Endodermal cell (in vitro differentiated cells): ENCODE data around the gene GNAI2. TPM values are rescaled to one million over a fixed set of nuclear protein-coding genes. Genes with fewer than 3 reads are reported as not detected.

Experiments used
- DNase-seq: peaks from one replicate; pipeline ENCODE4 v3.0.0-alpha.2; 2017
- H3K27ac ChIP-seq: 2 replicates; pipeline ENCODE4 v1.5.1; 2013; ENCODE audit warnings: mild to moderate bottlenecking, low read depth, low read length, moderate library complexity
- H3K27me3 ChIP-seq: 2 replicates; pipeline ENCODE4 v1.6.1; 2013; ENCODE audit warnings: mild to moderate bottlenecking, low read length, moderate library complexity; ENCODE audit not compliant: insufficient read depth, control insufficient read depth, poor library complexity, severe bottlenecking
- H3K36me3 ChIP-seq: 2 replicates; pipeline ENCODE4 v1.7.0; 2013; ENCODE audit warnings: mild to moderate bottlenecking, low read length, moderate library complexity; ENCODE audit not compliant: control insufficient read depth, insufficient read depth
- H3K4me1 ChIP-seq: one replicate; pipeline ENCODE4 v1.7.0; 2013; ENCODE audit warnings: low read length; ENCODE audit not compliant: control insufficient read depth, insufficient read depth
- H3K4me3 ChIP-seq: 2 replicates; pipeline ENCODE4 v1.5.1; 2013; ENCODE audit warnings: mild to moderate bottlenecking, low read length, moderate library complexity
- H3K9ac ChIP-seq: 2 replicates; pipeline ENCODE4 v1.6.1; 2013; ENCODE audit warnings: mild to moderate bottlenecking, low read length, moderate library complexity; ENCODE audit not compliant: poor library complexity, severe bottlenecking; ENCODE audit errors: extremely low read depth
- H3K9me3 ChIP-seq: 2 replicates; pipeline ENCODE4 v1.6.1; 2013; ENCODE audit warnings: mild to moderate bottlenecking, low read length, moderate library complexity; ENCODE audit not compliant: control insufficient read depth
- H3K27ac Mint-ChIP-seq: 2 replicates; pipeline ENCODE4 v1.8.0; 2020; ENCODE audit warnings: mixed read lengths
- H3K27me3 Mint-ChIP-seq: 2 replicates; pipeline ENCODE4 v1.8.0; 2021; ENCODE audit warnings: mild to moderate bottlenecking, mixed read lengths; ENCODE audit not compliant: insufficient read depth
- H3K36me3 Mint-ChIP-seq: 2 replicates; pipeline ENCODE4 v1.8.0; 2020; ENCODE audit warnings: low read depth, mixed read lengths
- H3K4me1 Mint-ChIP-seq: 2 replicates; pipeline ENCODE4 v1.8.0; 2020; ENCODE audit warnings: mixed read lengths
- H3K4me3 Mint-ChIP-seq: 2 replicates; pipeline ENCODE4 v1.8.0; 2020; ENCODE audit warnings: mild to moderate bottlenecking, moderate library complexity, mixed read lengths
- H3K9me3 Mint-ChIP-seq: 2 replicates; pipeline ENCODE4 v1.8.0; 2020; ENCODE audit warnings: mild to moderate bottlenecking, mixed read lengths
- CTCF ChIP-seq: fragments of 200-600 bp; sonication (generic); conservative IDR thresholded peaks from 2 replicates; pipeline ENCODE4 v1.5.0; 2021; ENCODE audit warnings: antibody characterized with exemption, mild to moderate bottlenecking
- WGBS, 2 experiments: methylation state at CpG; one replicate each; pipeline versions ENCODE4 v1.1.5 to v1.1.7; 2013; ENCODE audit warnings: missing lambda C conversion rate in 2 of 2, mixed read lengths in 1 of 2; ENCODE audit not compliant: insufficient coverage in 1 of 2, insufficient read length in 1 of 2; 5-methylcytosine and 5-hydroxymethylcytosine counted together
- total RNA-seq, 2 donors: library from RNA; stranded (reverse); fragmentation: NEBNext Ultra II Directional in 1 of 2; extraction: Animal tissue kit (Norgen Biotek cat#: 25700) in 1 of 2; gene quantifications; 2 replicates in 1 of 2; 3 replicates in 1 of 2; pipeline ENCODE4 v1.2.1, GENCODE V29; 2021

Gene GNAI2
- total RNA-seq, 2 donors from 2014 or later: 243 to 278 TPM

DNA sequence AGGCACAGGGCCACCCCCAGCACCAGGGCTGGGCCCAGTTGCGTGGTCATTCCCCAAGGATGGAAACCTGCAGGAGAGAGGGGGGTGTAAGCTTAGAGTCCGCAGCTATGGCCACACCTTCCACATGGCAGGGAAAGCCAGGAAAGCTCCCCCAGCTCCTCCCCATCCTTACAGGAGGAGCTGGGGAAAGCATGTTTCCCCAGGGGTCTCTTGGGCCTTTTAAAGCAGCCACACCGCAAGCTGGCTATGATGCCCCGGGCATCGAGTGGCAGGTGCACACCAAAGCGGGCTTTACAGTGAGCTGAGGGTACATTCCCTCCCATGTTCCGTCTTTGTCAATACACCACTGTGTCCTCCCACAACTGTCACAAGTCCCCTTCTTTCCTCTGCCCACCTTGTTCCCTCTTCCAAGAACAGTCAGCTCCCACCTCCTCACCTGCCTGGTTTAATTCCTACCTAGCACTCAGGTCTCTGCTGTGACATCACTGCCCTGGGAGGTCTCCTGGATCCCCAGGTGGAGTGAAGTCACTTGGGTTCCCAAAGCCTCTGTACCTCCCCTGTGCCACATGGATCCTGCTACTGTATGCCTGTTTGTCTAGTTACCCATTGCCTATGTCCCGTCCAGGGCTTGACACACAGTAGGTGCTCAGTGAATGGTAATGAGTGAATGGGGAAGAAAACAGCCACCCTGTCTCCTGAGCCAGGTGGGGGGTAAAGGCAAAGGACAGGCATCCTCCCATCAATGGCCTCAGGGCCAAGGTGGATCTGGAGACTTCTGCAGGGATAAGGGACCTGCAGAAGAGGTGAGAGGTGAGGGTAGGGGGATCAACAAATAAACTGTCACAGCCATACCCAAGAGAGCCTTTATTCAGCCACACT, 59.8 kb downstream of the GNAI2 start:
- no peak overlapping the region for H3K9ac ChIP-seq
- 90 to 91% methylated on average over 4 to 8 of the region's 8 CpGs for WGBS, 2 experiments
- no peaks in the 10 kb centered on the region for H3K27me3 ChIP-seq
- no peaks in the 10 kb centered on the region for H3K9me3 ChIP-seq
- H3K4me3 Mint-ChIP-seq: no peak overlapping the region
- DNase-seq: peak; percentile 35
- no peak for TF ChIP-seq CTCF
- no peaks in the 10 kb centered on the region for H3K27me3 Mint-ChIP-seq
- no peaks in the 10 kb centered on the region for H3K36me3 ChIP-seq
- H3K27ac ChIP-seq: no peak overlapping the region
- peaks cover 3% of the 10 kb centered on the region for H3K4me1 ChIP-seq
- H3K9me3 Mint-ChIP-seq: no peaks in the 10 kb centered on the region
- H3K27ac Mint-ChIP-seq: no peak overlapping the region
- peaks cover 22% of the 10 kb centered on the region for H3K4me1 Mint-ChIP-seq
- H3K36me3 Mint-ChIP-seq: peaks cover 4% of the 10 kb centered on the region
- no peak overlapping the region for H3K4me3 ChIP-seq

- Mint-ChIP-seq H3K4me1 (peaks cover 17% of the 10 kb centered on the region), H3K36me3 (peaks cover 2% of the 10 kb centered on the region), H3K4me3 (no peak overlapping the region), H3K9me3 (no peaks in the 10 kb centered on the region), H3K27ac (no peak overlapping the region), H3K27me3 (no peaks in the 10 kb centered on the region)
- H3K9ac ChIP-seq: no peak overlapping the region
- no peak overlapping the region for H3K4me3 ChIP-seq
- peak; percentile 35 for DNase-seq
- H3K9me3 ChIP-seq: no peaks in the 10 kb centered on the region
- no peak overlapping the region for H3K27ac ChIP-seq
- no peaks in the 10 kb centered on the region for H3K36me3 ChIP-seq
- no peak for TF ChIP-seq CTCF
- no peaks in the 10 kb centered on the region for H3K27me3 ChIP-seq
- peaks cover 3% of the 10 kb centered on the region for H3K4me1 ChIP-seq
- 94 to 95% methylated on average over 14 to 18 of the region's 18 CpGs for WGBS, 2 experiments
Measured at GRCh38 chr3:50296721-50297383, 60.8 kb downstream of the GNAI2 start.

DNA sequence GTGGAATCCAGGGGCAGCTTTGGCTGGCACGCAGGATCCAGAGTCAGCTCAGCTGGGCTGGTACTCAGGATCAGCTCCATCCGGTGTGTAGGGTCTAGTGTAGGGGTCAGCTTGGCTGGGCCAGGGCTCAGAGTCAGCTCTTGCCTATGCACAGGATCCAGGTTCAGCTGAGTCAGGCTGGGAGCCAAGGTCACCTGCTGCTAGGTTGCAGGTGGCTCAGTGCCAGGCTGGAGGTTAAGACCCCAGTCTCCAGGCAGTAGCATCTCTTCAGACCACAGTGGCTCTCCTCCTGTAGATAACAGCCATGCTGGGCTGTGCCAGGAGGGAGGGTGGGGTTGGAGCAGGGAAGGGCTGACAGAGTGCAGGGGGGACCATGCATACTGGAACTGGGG, 61.4 kb downstream of the GNAI2 start:
- no peak overlapping the region for H3K27ac ChIP-seq
- no peak overlapping the region for H3K4me3 Mint-ChIP-seq
- H3K4me1 ChIP-seq: peaks cover 3% of the 10 kb centered on the region
- no peaks in the 10 kb centered on the region for H3K9me3 Mint-ChIP-seq
- H3K4me1 Mint-ChIP-seq: peaks cover 17% of the 10 kb centered on the region
- peaks cover 2% of the 10 kb centered on the region for H3K36me3 Mint-ChIP-seq
- no peaks in the 10 kb centered on the region for H3K9me3 ChIP-seq
- no peaks in the 10 kb centered on the region for H3K27me3 ChIP-seq
- no peaks in the 10 kb centered on the region for H3K27me3 Mint-ChIP-seq
- no peak overlapping the region for H3K27ac Mint-ChIP-seq
- no peak overlapping the region for H3K9ac ChIP-seq
- H3K36me3 ChIP-seq: no peaks in the 10 kb centered on the region
- peak; percentile 39 for DNase-seq
- no peak overlapping the region for H3K4me3 ChIP-seq
- TF ChIP-seq CTCF: no peak
- WGBS, 2 experiments: 95 to 100% methylated on average over 1 to 2 of the region's 2 CpGs
